Measurements from ENCODE around the gene TULP1. TPM values are rescaled to one million over a fixed set of nuclear protein-coding genes. Genes with fewer than 3 reads are reported as not detected.
A peak's percentile ranks its signal among the peaks of the same experiment; 100 is the strongest.

Gene TULP1
- total RNA-seq, 1 experiment from 2014 or later = not detected

DNA sequence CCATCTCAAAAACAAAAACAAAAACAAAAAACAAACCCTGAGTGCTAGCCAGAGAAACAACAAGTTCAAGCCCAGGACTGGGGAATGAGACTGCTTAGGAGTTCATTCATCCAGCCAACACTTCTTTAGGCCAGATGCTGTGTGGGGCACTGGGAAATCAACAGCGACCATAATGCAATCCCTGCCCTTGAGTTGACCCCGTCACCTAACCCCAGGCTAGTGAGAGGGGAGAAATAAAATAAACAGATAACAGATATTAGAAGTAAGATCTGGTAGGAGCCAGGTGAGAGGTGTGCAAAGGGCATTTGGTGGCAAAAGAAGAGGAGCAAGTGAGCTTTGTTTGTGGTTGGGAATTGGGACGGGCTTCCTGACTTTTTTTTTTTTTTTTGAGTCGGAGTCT, 49.4 kb downstream of the TULP1 start:
- CTCF ChIA-PET = interaction anchor here (0.5 to 0.6 kb wide), 3 partner anchors 12 to 162 kb away, joined by 3 to 6 read pairs (median 5); no protein-coding TSS in a partner anchor
- no peak overlapping the region for H3K4me3 Mint-ChIP-seq (ENCODE audit: unreplicated experiment)

DNA sequence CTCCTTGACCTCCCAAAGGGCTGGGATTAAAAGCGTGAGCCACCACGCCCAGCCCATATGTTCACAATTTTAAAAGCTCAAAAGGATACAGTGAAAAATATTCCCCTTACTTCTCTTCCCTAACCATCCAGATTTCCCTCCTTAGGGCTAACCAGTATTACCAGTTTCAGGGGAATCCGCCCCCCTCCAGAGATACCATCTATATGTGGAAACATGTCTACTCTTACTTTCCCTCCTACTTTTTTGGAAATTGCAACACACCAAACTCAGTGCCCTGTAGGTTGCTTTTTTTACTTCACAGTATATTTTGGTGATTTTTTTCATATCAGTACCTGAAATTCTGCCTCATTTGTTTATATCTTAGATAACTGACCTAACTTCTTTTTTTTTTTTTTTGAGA, 51.4 kb downstream of the TULP1 start:
- intact Hi-C loops (cut with micrococcal nuclease) = no loop called here
- Mint-ChIP-seq H3K4me3 (ENCODE audit: unreplicated experiment) (no peak overlapping the region), H3K4me1 (ENCODE audit: insufficient read depth, unreplicated experiment) (no peaks in the 10 kb centered on the region), H3K27me3 (ENCODE audit: insufficient read depth, unreplicated experiment) (no peaks in the 10 kb centered on the region), H3K36me3 (ENCODE audit: insufficient read depth, unreplicated experiment) (peaks cover 75% of the 10 kb centered on the region), H3K27ac (ENCODE audit: low read depth, unreplicated experiment) (no peak overlapping the region), H3K9me3 (ENCODE audit: unreplicated experiment) (no peaks in the 10 kb centered on the region)
- DNase-seq (ENCODE audit: unreplicated experiment) = no peak
- ChIA-PET POLR2A (no interaction called here), CTCF (no interaction called here)
- no TSS peak for BruUV-seq (replicated peaks)
- TF ChIP-seq, protein P1, sequence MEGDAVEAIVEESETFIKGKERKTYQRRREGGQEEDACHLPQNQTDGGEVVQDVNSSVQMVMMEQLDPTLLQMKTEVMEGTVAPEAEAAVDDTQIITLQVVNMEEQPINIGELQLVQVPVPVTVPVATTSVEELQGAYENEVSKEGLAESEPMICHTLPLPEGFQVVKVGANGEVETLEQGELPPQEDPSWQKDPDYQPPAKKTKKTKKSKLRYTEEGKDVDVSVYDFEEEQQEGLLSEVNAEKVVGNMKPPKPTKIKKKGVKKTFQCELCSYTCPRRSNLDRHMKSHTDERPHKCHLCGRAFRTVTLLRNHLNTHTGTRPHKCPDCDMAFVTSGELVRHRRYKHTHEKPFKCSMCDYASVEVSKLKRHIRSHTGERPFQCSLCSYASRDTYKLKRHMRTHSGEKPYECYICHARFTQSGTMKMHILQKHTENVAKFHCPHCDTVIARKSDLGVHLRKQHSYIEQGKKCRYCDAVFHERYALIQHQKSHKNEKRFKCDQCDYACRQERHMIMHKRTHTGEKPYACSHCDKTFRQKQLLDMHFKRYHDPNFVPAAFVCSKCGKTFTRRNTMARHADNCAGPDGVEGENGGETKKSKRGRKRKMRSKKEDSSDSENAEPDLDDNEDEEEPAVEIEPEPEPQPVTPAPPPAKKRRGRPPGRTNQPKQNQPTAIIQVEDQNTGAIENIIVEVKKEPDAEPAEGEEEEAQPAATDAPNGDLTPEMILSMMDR (IDR thresholded peaks at IDR 0.05; ENCODE audit: unreplicated experiment) = no peak

More for the DNA sequence above, 49.4 kb downstream of the TULP1 start:
- Mint-ChIP-seq H3K27me3 (ENCODE audit: insufficient read depth, unreplicated experiment) (no peaks in the 10 kb centered on the region), H3K36me3 (ENCODE audit: insufficient read depth, unreplicated experiment) (peaks cover 74% of the 10 kb centered on the region), H3K9me3 (ENCODE audit: unreplicated experiment) (no peaks in the 10 kb centered on the region), H3K27ac (ENCODE audit: low read depth, unreplicated experiment) (no peak overlapping the region), H3K4me1 (ENCODE audit: insufficient read depth, unreplicated experiment) (no peaks in the 10 kb centered on the region)
- TF ChIP-seq, protein P1 (IDR thresholded peaks at IDR 0.05; ENCODE audit: unreplicated experiment) = no peak
- intact Hi-C loops (cut with micrococcal nuclease) = no loop called here
- POLR2A ChIA-PET = interaction anchor here (0.6 to 1.0 kb wide), 3 partner anchors 9 to 330 kb away, joined by 3 to 4 read pairs (median 4); no protein-coding TSS in a partner anchor
- BruUV-seq (replicated peaks) = no TSS peak
- no peak for DNase-seq (ENCODE audit: unreplicated experiment)

DNA sequence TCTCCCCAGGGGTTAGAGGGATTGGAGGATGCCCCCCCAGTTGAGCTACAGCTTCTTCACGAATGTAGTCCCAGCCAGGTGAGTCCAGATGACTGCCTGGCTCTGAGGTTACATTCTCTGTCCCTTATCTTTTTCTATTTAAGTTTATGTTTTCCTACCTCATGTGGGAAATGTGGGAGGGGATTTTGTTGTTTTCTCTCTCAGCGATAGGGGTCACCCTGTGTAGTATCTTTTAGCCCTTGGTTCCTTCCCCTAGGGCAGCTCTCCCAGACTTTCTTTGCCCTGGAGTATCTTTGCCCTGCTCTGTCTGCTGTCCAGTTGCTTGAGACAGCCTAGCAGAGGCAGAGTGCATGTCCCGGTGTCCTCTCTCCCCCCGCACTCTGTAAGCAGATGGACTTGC, 54.8 kb downstream of the TULP1 start:
- TF ChIP-seq, protein P1 (IDR thresholded peaks at IDR 0.05; ENCODE audit: unreplicated experiment) = no peak
- Mint-ChIP-seq H3K27ac (ENCODE audit: low read depth, unreplicated experiment) (no peak overlapping the region), H3K36me3 (ENCODE audit: insufficient read depth, unreplicated experiment) (peaks cover 66% of the 10 kb centered on the region), H3K27me3 (ENCODE audit: insufficient read depth, unreplicated experiment) (no peaks in the 10 kb centered on the region), H3K4me3 (ENCODE audit: unreplicated experiment) (no peak overlapping the region), H3K4me1 (ENCODE audit: insufficient read depth, unreplicated experiment) (peaks cover 21% of the 10 kb centered on the region), H3K9me3 (ENCODE audit: unreplicated experiment) (no peaks in the 10 kb centered on the region)
- POLR2A ChIA-PET = interaction anchor here (0.5 to 8.8 kb wide), 3 partner anchors 12 to 726 kb away, joined by 3 to 198 read pairs (median 4); partner anchors contain the start of gene RPL10A
- BruUV-seq (replicated peaks) = no TSS peak
- intact Hi-C loops (cut with micrococcal nuclease) = no loop called here
- CTCF ChIA-PET = interaction anchor here (0.6 to 3.4 kb wide), 5 partner anchors 9 to 355 kb away, joined by 3 to 20 read pairs (median 3); no protein-coding TSS in a partner anchor
- DNase-seq (ENCODE audit: unreplicated experiment) = no peak

DNA sequence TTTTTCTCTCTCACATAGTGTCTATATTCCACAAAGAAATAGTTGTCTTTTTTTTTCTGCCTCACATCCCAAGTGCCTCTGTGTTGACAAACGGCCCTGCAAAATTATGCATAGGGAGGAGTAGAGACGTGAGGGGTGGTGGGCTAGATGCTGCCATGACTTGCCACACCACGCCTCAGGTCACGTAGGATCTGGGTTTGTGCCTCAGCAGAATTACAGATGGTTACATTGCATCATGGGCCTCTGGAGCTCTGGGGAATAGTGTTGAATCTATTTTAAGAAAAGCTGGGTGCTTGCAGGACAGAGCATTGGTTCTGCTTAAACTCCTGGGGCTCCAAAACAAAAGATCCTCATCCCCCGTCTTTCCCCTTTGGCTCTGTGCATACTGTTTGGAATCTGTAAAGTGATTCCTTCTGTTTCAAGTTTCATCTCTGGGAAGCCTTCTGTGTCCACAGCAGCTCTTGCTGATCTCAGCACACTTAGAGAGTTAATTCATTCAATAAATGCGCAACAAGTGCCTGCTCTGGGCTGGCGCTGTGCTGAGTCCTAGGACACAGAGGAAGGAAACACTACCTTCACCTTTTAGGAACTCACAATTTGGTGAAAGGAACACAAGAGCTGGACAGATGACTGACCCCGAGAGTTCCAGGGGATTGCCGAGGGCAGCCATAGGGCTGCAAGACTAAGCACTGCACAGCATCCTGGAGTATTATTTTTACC, 58.1 kb downstream of the TULP1 start:
- Mint-ChIP-seq H3K27ac (ENCODE audit: low read depth, unreplicated experiment) (peak overlapping the region; percentile 83), H3K9me3 (ENCODE audit: unreplicated experiment) (no peaks in the 10 kb centered on the region), H3K4me1 (ENCODE audit: insufficient read depth, unreplicated experiment) (peaks cover 26% of the 10 kb centered on the region), H3K27me3 (ENCODE audit: insufficient read depth, unreplicated experiment) (no peaks in the 10 kb centered on the region), H3K36me3 (ENCODE audit: insufficient read depth, unreplicated experiment) (peaks cover 34% of the 10 kb centered on the region), H3K4me3 (ENCODE audit: unreplicated experiment) (peak overlapping the region; percentile 74)
- POLR2A ChIA-PET = interaction anchor here (0.6 to 8.8 kb wide), 20 partner anchors 9 to 465 kb away, joined by 3 to 198 read pairs (median 5); partner anchors contain the start of genes DEF6, PPARD, RPL10A and TEAD3
- BruUV-seq (replicated peaks) = no TSS peak
- CTCF ChIA-PET = interaction anchor here (0.6 to 9.4 kb wide), 10 partner anchors 11 to 111 kb away, joined by 3 to 146 read pairs (median 4); partner anchors contain the start of genes PPARD and RPL10A
- intact Hi-C loops (cut with micrococcal nuclease) = loop anchor here (1.0 kb wide), 1 partner anchor 14 kb away; the partner anchor contains the start of gene RPL10A
- DNase-seq (ENCODE audit: unreplicated experiment) = peak; percentile 54
- TF ChIP-seq, protein P1 (IDR thresholded peaks at IDR 0.05; ENCODE audit: unreplicated experiment) = no peak
